Activated naive CD8-positive, alpha-beta T cell treated with anti-CD3 and anti-CD28 coated beads, Interleukin-2, amount 50 U/mL, for 16 hours (primary cell): ENCODE data around the gene GRIP1.

Experiments
- DNase-seq: peaks from one replicate; pipeline ENCODE4 v3.0.0-alpha.2; 2020; ENCODE audit warnings: low read depth, low spot score

GRIP1 gene

DNA sequence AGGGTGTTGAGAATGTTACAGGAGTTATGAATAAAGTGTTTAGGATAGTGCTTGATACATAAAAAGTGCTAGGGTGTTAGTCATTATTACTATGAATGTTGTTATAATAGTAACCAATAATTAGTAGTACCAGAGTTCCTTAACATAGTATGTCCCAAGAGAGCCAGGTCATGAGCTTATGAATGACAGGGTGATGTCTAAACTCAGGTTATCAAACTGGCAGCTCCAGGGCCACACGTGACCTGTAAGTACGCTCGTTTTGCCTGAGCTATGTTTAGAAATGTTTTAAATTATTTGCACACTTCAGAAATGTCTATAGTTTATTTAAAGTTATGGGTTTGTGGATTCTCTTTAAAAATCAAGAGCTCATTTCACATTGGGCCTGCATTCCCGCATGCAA is 14.1 kb upstream of the GRIP1 start:
- DNase-seq, result no peak

DNA sequence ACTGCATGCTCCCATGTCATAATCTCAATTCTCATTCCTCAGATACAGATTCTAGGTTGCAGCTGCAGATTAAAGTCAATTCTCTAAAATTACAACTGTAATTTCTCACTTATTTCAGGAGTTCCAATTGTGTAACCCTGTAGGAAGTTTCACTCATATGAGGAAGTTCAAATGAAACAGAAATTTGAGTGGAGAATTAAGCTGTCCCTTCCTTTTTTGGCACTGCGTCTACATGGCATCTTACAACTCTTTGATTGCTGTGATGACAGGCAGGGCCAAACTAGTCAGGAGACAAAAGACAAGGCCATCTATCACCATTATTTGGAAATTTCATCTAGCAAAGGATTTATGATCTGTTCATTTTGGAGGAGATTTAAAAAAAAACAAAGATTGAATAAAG is 13.3 kb upstream of the GRIP1 start:
- no peak for DNase-seq

DNA sequence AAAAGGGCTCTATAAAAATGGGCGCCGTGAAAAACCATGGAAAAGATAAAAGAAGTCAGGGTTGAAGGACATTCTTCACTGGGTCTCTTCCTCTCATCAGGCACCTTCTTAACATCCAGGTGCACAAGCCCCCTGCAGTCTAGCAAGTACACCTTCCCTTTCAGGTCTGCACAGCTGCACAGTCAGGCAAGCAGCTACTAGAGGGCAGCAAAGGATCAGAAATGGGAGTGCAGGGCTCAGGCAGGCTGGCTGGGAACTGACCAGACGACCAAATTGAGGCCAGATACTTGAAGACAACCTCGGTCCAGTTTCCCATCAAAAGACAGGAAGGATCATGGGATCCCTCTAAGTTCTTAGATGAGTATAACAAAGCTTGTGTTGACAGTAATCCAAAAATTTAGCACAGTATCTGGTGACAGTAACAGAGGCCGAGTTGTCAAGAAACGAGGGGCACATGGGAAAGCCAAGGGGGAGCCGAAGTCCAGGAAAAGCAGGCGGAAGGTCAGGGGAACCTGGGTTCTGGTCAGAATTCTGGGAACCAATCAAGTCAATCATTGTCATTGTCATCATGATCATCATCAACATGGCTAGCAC is 10.1 kb upstream of the GRIP1 start:
- no peak for DNase-seq

DNA sequence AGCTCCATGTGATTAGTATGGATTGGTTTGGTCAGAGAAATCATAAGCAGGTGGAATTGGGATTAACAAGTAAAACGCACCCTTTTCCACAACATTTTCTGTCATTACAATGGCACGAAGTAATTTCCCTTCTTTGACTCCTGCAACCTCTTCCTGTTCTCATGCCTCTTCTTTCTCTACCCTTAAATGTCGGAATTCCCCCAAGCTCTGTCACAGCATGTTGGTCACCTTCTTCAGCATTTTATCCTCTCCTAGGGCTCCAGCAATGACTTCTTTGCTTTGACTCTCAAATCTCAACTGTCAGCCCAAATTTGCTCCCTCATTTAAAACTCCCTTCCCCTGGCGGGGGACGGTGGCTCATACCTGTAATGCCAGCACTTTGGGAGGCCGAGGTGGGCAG is 5.3 kb upstream of the GRIP1 start:
- no peak for DNase-seq

DNA sequence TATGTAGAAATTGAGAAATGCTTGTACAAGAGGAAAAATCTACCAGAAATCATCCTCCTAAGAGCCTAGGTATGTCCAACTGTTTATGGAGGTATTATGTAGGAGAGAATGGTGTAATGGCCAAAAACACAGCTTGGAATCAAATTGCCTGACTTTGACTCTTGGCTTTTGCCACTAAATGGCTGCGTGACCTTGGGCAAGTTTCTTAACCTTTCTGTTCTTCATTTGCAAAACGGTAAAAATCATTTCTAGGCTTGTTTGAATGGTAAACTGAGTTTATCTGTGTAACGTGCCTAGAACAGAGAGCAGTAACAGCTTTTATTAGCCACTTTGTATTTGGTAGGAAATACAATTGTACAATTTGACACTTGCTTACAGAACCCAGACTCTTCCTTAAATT is 4.9 kb upstream of the GRIP1 start:
- DNase-seq, result no peak

DNA sequence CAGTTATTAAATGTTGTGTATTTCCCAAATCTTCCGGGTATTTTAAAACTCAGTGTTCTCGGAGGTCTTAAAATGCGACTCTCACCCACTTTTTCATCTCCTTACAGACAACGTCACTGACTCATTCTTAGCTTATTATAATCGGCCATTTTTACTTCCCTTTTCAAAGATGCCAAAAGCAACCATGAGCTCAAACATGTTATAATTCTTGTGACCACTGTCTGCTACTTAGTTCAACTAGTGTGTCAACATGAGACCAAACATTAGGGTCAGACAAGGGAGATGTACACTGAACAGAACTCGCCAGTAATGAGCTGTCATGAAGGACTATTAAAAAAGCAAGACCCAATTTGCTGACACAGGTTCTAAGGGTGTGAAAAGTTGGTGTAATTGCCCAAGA is 4.2 kb upstream of the GRIP1 start:
- DNase-seq, result no peak

DNA sequence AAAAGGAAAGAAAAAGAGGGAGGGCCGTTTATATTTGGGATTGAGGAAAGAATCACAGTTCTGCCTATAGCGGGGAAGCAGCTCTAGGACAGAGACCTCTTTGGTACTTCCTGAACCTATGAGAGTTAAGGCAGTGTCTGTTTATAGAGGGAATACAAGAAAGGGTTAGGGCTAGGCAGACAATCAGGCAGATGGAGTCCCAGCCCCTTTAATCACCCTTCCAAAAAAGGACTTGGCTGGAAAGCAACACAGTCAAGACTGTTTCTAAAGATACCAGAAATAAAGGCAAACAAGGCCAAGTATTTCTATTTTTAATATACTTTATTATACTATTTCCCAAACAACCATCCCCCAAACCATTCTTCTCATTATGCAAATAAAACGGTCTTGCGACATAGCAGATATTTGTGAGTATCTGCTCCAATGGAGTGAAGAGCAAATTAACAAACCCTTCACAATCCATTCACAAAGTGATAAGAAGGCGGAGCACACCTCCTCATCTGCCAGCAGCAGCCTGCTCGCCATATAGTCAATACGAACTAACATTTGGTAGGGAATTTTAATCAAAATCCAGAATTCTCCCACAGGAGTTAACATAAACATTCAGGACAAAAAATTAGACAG is 697 bp upstream of the GRIP1 start:
- DNase-seq, result no peak

DNA sequence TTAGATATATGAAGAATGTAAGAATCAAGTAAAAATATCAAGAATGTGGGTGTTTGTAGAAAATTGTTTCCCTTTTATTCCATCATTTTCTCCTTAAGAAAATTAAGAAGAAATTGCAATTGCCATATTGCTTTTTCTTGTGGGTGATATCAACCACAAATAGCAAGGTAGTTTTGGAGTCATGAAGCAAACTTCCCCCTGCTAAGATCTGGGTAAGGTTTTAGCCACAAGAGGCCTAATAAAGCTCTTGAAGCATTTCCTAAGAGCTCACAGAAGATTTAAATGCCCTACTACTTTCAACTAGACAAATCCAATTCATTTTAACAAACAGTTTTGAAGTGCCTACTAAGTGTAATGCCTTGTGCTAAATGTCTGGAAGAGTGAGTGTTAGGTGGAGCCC is 2.6 kb downstream of the GRIP1 start:
- DNase-seq, result no peak

DNA sequence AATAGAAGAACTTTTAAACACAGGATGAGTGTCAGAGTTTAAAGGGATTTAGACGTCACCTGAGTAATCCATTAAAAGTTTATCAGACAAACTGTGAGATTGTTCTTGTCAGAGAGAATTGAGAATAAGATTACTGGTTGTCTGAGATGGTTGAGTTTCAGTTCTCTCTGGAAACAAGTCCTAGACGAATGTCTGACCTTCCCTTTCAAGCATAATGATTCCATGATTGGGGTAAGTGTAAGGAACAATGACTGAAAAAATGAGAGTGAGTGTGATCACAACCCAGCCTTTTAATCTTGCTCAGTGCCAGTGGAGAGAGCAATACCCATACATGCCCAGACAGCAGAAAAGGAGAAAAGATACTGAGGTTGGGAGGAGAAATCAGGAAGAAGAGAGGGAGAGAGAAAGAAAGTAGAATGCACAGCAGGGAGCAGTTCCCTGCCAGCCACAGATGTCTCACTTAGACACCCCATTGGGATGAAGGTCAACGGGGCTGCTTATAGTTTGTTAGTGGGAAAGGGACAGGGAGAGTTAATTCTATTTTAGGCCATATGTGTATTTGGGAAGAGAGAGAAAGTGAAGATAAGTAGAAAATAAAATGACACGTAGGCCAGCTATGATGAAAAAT is 4.3 kb downstream of the GRIP1 start:
- DNase-seq, result no peak

DNA sequence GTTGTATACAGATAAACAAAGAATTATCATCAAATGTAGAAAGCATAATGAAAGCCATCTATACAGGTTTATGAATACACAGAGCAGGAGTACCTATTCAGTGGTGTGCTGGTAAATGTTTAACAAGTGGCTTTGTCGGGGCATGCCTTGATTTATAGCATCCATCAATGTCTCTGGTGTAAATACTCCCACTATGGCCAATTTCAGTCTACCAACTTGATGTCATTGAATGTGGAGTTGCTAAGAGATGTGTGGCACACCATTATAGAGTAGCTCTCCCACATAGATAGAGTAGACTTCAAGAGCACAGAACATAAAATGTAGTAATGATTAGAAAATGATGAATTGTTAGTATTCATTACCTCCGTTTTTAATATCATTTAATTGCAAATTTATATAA is 9.3 kb downstream of the GRIP1 start:
- no peak for DNase-seq

DNA sequence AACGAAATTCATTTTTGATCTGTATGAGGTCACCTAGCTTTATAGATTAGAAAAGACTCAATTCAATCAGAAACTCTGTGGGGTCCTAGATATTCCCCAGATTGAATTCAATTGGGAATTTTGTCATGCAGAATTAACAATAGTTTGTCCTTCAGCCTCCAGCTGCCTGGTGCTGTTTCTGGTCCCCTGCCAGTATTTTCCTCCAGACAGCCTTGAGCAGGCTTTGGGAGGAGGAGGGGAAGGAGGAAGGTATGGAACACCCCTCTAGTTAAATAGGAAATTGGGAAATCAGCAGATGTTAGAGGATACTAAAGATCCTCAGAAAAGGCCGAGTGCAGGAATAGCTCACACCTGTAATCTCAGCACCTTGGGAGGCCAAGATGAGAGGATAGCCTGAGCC is 10.6 kb downstream of the GRIP1 start:
- DNase-seq, result no peak

DNA sequence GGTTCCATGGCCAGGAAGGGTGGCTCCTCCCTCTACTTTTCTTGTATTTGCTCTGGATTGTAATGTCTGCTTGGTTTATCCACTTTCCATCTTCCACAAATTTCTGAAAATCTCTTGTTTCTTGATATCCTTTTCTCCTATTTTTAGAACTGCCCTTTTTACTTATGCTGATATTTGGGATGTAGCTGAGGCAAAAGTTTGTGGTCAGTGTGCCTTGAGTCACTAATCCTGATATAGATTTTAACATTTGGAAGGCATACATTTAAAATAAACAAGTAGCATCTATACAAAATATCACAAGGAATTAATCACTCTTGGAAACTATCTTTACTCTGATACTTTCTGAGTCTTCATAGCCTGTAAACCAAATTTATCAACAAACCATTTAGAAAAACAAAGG is 11.0 kb downstream of the GRIP1 start:
- DNase-seq, result no peak

DNA sequence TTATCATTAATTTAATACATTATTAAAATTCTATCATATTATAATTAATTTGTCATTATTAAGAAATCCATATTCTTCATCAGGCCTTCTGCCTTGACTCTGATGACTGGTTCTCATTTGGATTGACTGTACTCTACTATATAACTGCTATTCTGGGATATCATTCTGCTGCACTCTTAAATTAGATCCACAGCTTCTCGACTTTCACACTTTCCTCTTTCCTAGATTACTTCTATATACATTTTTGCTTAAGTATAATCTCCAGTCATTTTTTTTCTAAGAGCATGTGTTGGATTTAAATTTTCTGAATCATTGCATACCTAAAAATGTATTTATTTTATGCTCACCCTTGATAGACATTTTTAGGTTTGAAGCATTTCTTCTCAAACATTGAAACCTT is 12.4 kb downstream of the GRIP1 start:
- no peak for DNase-seq

DNA sequence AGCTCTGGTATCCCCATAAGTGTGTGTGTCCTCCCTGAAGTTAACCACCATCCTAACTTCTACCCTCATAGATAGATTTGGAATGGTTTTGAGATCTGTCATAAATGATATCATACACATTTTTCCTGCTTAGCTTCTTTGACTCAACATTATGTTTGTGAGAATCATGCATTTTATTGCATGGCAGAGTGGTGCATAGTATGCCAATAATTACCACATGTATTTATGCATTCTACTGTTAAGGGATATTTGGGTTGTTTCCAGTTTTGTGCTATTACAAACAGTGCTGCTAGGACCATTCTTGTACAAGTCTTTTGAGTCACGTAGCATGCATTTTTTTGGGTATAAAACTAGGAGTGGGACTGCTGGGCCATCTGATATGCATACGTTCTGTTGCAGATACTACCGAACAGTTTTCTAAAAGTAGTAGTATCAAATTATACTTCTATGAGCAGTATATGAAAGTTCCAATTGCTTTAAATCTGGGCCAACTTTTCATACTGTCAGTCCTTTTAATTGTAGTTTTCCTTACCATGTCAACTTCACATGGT is 13.4 kb downstream of the GRIP1 start:
- DNase-seq, result no peak

DNA sequence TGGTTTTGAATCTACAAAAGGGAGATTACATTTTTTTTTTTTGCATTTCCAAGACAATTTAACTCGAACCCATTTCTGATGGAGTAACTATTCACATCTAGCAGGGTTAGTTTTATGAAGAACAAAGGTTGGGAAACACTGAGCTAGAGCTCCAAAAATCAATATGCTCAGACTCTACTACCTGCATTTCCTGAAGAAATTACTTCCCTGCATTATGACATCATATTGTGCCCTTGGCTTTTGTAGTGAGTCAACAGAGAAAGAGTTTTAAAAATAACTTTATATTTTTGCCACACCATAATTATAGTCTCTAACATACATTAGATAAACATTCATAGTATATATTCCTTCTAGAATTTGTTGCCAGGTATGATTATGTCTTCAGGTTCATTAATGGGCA is 14.8 kb downstream of the GRIP1 start:
- DNase-seq, result no peak

DNA sequence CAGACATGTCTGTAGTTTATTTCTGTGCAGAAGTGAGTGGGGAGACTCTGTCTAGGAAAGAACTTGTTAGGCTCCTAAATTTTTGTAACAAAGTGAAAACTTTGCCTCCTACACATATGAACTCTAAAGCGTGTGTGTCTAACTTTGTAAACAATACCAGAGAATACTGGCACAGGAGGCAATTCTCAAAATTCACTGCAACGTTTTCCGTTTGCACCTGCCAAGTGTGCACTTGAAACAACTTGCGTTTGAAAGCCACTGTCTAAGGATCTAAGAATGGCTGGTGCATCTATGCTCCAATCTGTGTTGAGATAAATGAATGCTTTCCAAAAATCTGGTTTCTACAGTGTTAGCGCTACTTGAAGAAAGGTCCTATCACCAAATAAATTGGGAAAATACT is 15.3 kb downstream of the GRIP1 start:
- DNase-seq, result no peak

DNA sequence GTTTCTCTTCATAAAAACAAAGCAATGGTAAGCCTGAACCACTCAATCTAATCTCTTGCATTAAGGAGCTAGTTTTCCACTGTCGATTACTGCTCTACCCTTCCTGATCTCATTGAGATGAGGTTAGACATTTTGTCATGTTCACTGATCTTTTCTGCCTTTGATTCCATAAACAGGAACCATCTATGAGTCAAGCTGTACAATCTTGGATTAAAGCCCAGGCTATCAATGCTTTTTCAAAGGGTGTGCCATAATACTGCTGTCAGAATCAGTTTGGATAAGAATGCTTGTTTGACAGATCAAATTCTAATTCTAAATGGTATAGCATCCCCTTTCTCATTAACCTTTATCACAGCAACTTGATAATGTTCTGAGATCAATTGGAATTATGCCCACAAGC is 16.1 kb downstream of the GRIP1 start:
- DNase-seq, result no peak

DNA sequence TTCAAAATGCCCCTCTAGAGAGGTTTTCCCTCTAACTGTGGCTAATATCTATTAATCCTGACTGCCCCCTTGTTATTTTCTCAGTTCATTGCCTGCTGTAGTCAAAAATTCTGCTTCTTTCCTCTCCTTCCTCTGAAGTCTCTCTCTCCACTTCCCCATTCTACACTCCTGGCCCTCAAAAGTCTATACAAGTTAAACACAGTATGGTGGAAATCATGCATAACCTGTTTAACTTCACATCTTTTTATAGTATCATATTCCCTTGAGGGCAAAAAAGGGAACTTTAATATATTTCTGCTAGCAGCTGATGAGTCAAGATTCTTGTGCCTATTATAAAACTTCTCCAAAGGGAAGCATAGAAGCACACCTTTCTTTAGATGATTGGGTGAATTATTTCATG is 16.7 kb downstream of the GRIP1 start:
- DNase-seq, result no peak

DNA sequence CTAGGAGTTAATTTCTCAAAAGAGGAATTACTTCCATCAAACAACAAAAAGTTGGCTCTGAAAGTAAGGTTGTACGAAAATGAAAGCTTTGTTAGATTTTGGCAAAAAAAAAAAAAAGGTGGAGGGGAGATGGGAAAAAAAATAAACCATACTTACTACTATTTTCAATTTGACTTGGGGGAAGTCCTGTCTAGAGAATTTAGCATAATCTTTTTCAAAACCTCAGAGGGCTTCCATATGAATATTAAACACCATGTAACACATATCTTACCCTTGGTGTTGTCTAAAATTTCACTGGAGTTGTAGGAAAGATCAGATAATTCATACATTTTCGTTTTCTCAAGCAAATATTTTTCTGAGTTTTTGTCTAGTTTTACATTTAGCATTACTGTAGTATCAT is 17.5 kb downstream of the GRIP1 start:
- DNase-seq, result no peak

DNA sequence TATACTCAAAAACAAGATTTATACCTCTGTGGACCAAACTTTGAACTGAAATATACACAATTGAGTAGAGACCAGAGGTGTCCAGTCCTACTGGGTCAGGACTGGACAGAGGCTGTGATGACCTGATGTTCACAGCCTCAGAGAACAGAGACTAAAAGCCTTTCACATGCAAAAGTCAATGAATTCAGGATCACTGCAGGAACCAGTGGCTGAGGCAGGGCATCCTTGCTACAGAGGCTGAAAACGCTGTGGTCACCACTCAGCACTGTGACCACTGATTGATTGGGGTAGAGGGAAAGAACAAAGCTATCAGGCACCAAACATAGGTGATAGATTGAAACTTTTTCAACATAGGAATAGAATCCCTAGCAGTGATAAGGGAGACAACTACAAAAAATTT is 25.1 kb downstream of the GRIP1 start:
- DNase-seq, result no peak

DNA sequence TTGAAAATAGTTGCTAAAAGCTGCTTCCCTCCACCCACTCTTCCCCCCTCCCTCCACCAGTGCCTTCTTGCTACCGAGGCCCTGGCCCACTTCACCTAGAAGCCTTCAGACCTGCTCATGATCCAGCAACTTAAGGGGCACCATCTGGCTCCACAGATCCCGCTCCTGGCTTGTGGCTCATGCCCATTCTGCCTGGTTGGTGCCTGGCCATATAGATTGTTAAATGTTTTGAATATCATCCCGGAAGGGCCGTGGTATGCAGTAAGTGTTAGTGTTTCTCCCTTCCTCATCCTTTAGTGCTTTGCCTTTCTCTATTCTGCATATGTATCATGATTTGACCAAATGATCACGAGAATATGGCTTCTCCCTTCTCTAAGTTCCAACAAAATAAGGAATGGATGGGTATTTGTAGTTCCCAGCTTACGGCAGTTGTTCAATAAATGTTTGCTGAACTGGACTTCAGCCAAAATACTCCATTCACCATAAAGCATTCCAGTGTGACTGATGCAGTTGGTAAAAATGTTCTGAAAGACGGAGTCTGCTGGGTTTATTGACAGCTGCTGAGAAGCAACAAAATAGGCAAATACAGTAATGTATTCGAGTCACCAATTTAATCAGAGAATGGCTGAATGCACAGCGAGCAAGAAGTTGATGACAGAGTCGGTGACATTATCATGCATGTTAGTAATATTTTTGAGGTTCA is 30.7 kb downstream of the GRIP1 start:
- DNase-seq, result no peak

DNA sequence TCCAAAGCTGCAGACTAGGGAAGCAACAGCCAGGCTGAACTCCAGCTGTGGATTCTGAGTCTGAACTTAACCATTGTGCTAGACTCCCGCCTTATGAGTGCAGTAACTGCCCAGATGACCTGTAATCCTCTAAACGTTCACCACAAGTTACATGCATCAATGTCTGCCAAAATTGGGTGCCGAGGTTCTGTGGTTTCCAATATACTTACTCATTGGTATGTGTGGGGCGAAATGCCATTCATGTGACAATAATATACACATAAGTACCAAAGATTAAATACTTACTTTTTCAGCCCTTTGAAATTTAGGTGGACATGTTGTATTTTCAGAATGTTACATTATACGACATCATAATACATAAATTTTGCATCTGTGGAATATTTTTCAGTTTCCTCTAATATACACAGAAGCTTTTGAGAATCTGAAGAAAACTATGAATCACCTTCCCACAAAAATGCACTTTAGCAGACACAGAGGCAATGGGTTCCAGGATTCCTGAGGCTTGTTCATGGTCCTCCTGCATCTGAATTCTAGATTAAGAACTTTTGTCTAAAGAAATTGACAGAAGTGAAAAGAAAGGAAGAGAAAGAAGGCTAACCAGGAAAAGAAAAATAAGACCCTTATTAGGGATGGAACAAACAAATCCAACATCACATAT is 31.7 kb downstream of the GRIP1 start:
- DNase-seq, result no peak
